GM12874 (cell line): Measurements from ENCODE around the gene PLA2G6.

Experiments
- TF ChIP-seq, protein P1 (sequence below): IDR thresholded peaks from 2 replicates; pipeline ENCODE4 v1.5.1; 2011; ENCODE audit warnings: low read depth, mild to moderate bottlenecking, control low read depth, low read length, moderate library complexity; ENCODE audit not compliant: insufficient read depth

The PLA2G6 gene

DNA sequence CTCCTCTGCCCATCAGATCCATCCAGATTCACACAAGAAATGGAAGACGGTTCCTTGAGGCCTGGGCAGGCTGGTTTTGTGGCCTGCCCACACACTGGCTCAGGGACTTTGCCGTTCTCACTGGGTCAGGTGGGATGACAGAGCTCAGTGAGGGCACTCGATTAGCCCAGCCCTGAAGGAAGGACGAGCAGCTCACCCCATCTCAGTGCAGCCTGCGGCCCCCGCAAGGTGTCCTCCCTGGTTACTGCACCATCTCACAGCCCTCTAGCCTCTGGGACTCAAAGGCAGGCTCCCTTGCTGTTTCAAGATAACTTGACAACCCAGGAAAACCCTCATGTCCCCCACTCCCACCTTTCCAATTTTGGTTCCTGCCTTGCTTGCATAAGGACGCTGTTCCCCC lies 101.8 kb downstream of the PLA2G6 start:
- TF ChIP-seq, protein P1, sequence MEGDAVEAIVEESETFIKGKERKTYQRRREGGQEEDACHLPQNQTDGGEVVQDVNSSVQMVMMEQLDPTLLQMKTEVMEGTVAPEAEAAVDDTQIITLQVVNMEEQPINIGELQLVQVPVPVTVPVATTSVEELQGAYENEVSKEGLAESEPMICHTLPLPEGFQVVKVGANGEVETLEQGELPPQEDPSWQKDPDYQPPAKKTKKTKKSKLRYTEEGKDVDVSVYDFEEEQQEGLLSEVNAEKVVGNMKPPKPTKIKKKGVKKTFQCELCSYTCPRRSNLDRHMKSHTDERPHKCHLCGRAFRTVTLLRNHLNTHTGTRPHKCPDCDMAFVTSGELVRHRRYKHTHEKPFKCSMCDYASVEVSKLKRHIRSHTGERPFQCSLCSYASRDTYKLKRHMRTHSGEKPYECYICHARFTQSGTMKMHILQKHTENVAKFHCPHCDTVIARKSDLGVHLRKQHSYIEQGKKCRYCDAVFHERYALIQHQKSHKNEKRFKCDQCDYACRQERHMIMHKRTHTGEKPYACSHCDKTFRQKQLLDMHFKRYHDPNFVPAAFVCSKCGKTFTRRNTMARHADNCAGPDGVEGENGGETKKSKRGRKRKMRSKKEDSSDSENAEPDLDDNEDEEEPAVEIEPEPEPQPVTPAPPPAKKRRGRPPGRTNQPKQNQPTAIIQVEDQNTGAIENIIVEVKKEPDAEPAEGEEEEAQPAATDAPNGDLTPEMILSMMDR: no peak

DNA sequence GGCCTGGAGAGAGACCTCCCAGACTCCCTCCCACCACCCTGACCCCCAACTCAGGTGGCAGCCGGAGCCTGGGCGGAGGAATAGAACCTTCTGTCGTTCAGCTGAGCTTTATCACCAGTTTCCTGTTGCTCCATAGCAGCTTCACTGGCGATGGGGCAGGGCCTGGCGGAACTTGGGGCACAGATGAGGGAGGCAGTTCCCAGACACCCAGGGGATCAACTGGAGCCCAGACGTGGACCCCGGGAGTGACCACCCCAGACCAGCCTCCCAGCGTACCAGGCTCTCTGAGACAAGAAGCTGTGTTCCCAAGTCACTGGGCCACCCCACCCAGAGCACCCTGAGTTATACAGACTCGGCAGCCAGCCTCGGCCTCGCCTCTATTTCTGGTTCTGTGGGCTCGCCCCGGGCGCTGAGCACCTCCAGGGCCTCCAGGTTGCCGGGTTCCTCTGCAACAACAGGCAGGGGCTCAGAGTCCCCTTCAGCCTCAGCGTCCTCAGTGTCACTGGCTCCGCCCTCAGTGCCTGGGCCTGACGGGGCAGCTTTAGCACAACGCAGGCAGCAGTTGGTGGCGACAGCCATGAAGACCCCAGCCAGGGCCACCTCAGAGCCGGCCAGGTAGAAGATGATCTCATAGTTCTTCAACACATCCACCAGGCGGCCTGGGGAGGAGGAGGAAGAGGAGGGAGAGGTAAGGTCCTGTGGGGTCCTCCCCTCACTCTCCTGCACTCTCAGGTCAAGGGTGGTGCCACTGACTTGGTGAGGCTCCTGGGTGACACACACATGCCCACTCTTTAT lies 103.4 kb downstream of the PLA2G6 start:
- TF ChIP-seq, protein P1: no peak

DNA sequence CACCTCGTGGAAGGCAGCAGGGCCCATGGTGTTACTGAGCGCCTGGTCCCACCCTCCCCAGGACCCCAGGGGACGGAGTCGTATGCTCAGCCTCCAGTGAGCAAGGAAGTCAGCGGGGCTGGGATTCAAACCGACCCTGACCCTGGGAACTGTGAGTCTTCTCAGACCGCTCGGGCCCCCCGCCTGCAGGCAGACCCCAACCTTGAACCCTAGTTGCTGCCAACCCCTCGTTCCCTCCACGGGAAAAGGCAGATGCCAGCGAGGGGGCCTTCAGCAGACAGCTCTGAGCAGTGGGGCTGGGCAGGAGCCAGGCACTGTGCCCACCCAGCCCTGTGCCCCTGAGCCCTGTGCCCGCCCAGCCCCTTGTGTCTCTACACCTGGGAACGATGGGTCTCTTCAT lies 104.0 kb downstream of the PLA2G6 start:
- TF ChIP-seq, protein P1: no peak

DNA sequence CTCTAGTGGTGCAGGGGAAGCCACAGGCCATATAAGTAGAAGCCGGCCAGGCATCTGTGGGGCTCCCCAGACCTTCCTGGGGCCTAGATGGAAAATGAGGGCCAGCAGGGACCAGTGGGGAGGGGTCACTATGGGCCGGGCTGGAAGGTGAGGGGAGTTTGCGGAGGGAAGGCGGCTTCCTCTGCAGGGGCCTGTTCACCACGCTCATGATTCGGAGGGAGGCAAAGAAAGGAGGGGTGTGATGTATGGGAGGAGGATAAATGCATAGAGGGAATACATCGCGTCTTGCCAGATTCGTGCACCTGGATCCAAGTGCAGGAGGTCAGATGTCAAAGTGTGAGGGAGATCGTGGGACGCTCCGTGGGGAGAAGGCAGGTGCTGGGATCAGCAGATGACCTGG lies 104.5 kb downstream of the PLA2G6 start:
- TF ChIP-seq, protein P1: no peak

DNA sequence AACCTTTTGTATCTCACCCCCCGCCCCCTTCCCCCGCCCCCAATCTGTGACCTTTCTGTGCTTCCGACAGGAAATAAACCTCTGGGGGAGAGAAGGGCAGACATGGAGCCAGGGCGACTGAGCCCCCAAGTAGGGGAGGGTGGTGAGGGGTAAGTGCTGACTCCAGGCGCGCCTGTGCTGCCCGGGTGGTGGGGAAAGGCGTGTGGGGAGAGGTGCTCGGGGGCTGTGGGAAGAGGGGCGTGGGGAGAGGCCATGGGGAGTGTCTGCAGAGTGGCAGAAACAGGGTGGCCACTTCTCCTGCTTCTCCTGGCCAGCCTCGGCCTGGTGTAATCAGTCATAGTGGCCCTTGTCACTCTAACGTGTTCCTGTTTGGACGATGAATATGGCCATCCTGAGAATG lies 105.7 kb downstream of the PLA2G6 start:
- TF ChIP-seq, protein P1: no peak

DNA sequence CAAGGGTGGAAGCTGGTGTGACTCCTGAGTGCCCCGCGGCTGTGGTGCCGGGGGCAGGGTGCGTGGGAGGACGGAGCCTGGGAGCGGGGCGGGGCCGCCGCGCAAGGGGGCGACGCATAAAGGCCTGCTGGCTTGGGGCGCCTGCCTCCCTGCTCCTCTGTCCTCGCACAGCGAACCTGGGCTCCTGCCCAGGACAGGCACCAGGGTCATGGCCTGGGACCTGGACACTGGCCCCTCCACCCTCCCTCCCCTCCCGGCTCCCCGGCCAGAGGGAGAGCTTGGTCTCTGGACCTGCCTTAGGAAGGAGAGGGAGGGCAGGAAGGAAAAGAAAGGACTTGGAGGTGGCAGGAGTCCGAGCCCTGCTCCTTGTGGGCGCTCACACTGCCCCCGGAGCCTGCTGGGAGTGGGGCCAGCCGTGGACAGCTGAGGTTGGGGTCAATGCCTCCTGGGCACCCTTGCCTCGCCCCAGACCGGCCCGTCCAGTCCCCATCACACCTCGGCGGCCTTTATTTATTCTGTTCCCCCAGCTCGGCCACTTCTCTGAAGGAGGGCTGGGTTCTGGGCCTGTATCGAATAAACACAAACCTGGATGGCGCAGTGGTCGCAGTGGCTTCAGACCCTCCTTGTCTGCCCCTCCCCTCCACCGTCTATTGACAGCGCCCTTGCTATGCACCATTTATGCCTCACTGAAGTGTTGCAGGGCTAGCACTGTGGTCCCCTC lies 106.4 kb downstream of the PLA2G6 start:
- TF ChIP-seq, protein P1: no peak

DNA sequence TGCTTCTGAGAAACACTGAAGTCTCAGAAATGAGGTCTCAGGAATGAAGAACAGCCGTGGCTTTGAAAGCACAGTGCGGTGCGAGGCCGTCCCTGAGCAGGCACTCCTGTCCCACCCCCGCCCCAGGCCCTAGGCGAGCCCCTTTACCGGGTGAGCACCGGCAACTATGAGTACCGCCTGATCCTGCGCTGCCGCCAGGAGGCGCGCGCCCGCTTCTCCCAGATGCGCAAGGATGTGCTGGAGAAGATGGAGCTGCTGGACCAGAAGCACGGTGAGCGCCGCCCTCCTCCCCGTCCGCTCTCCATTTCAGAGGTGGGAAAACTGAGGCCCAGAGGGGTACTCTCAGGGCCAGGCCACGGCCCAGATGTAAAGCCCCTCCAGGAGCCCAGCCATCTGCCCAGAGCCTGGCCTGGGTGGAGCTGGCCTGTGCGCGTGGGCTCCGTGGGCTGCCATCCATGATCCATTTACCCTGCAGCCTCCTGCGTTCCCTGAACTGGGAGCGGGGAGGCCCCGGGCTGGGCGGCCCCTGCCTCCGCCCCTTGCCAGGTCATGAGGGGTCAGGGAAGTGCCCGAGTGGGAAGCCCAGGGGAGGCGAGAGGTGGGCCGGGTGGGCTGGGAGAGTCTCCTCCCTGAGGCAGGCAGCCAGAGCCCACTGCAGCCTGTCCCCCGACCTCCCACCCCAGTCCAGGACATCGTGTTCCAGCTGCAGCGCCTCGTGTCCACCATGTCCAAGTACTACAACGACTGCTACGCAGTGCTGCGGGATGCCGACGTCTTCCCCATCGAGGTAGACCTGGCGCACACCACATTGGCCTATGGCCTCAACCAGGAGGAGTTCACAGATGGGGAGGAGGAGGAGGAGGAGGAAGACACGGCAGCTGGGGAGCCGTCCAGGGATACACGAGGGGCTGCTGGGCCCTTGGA lies 107.2 kb downstream of the PLA2G6 start:
- TF ChIP-seq, protein P1: no peak
